ENCODE results near the gene MALL.
"Not testable (repeated sequence)": the region's sequence is repeated elsewhere in the genome, so short reads cannot be mapped to it uniquely, and the experiment has no call there.

Gene MALL

GRCh38 chr2:110115291-110116032, at the start of gene MALL:
MALL (minus strand) TSS chr2:110115822; CDS start chr2:110115792, 30 bp downstream.
- DNase-seq (ENCODE audit: low read depth in 3 of 3) = no peak

DNA sequence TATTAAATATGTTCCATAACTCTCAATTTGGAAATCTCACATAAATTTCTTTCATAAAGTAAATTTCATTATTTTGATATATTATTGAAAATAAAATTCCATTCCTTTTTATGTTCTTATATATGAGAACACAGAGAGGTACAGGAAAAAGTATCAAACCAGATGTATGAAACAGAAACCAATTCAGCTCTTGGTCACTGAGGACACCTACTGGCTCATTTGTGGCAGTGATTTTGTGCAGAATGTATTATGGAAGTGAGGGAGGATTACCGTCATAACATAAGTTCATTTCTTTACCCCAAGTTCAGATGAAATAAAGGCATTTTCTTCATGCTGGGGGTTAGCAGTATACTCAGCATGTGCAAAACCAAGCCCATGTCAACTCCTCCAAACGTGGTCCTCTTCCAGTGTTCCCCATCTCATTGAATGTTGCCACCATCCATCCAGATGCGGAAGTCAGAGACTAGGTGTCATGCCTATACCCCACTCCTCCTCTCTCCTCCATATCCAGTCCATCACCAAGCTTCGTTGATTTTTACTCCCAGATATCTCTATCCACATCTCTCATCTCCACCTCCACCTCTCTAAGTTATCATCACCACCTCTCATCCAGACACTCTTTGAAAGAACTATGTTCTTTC, 41.7 kb upstream of the MALL start:
- peak in 1 of 3 experiments; percentile 5 for DNase-seq (ENCODE audit: low read depth in 3 of 3)

DNA sequence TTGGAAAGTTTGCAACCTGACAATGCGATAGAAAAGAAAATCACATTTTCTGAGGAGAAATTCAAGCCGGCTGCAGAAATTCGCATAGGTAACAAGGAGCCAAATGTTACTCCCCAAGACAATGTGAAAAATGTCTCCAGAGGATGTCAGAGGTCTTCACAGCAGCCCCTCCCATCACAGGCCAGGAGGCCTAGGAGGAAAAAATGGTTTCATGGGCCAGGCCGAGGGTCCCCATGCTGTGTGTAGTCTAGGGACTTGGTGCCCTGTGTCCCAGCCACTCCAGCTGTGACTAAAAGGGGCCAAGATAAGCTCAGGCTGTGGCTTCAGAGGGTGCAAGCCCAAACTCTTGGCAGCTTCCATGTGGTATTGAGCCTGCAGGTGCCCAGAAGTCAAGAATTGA, 39.2 kb upstream of the MALL start:
- not testable (repeated sequence) for DNase-seq (ENCODE audit: low read depth in 3 of 3)

- not testable (repeated sequence) for DNase-seq (ENCODE audit: low read depth in 3 of 3)
Observed at GRCh38 chr2:110154188-110154587, 38.6 kb upstream of the MALL start.

DNA sequence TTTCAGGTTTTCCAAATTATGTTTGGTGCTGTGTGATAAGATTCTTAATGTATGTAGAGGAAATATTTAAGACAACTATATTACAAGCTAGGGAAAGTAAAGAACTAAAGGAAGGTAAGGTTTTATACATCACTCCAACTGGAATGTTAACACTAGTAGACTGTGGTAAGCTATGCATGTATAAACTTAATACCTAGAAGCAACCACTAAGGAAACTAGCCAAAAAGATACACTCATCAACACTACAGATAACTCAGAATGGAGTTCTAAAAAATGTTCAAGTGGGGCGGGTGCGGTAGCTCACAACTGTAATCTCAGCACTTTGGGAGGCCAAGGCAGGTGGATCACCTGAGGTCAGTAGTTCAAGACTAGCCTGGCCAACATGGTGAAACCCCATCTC, 37.8 kb upstream of the MALL start:
- no peak for DNase-seq (ENCODE audit: low read depth in 3 of 3)

DNA sequence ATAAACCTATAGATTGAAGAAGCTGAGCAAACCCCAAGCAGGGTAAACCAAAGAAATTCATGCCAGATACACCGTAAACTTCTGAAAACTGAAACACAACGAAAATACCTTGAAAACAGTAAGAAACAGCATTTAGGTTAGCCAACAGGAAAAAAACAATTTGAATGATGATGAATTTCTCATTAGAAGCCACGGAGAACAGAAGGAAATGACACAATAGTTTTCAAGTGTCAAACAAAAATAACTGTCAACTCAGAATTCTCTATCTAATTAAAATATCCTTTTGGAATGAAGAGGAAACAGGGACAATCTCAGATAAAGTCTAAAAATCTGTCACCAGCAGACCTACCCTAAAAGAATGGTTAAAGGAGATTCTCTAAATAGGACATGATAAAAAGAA, 37.3 kb upstream of the MALL start:
- DNase-seq (ENCODE audit: low read depth in 3 of 3) = no peak

DNA sequence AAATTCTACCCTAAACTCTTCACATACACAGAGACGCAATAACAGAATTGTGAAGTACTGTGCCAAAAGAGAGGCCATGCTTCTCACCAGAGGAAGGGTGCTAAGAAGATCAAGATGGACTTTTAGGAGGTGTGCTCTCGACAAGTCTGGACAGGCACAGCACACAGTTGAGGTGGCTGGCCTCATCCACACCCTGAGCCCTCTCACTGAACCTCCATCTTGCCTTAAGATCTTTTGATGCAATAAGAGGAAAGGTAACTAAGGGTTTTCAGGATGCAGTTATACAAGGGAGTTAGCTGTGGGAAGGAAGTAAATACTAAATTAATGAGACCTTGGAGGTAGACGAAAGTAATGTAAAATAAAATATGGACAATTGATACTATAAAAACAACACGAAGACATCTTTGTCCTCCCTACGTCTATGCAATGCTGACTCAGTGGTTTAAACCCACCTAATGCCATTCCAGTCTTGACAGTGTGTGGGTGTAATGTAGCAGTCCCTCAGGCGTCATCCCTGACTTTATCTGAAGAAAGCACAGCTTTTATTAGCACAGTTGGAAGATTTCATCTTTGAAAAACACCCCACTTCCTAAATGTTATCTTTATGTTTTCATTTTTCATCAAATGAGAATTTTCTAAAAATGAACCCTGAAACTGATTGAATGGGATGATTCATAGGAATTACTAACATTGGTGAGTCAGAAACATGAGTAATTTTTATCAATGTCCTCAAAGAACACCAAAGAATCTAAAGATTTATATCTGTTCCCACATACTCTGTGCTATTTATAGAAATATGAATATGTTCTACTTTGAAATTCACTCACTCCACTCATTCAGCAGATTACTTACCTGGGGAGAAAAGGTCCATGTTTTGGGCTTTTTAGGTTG, 34.0 kb upstream of the MALL start:
- no peak for DNase-seq (ENCODE audit: low read depth in 3 of 3)

- no peak for DNase-seq (ENCODE audit: low read depth in 3 of 3)
Observed at GRCh38 chr2:110146945-110147332, 31.3 kb upstream of the MALL start.

- no peak for DNase-seq (ENCODE audit: low read depth in 3 of 3)
Observed at GRCh38 chr2:110146183-110146944, 30.7 kb upstream of the MALL start.

- DNase-seq (ENCODE audit: low read depth in 3 of 3) = no peak
Observed at GRCh38 chr2:110143982-110144381, 28.4 kb upstream of the MALL start.

DNA sequence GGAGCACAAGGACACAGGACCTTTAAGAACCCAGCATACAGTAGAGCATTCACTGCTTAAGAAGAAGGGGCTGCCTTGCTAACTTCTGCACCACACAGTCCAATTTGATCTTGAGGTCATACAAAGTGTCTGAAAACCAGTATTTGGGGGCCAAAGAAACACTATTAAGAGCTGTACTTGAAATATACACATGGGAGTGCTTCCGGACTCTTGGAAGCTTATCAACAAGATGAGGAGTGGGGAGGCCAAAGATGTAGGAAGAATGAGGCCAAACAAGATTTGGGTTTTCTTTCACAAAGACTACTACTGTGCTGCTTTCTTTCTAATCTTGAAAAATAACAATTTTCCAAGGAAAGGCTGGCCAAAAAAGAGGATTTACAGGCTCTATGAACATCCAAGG, 24.8 kb upstream of the MALL start:
- DNase-seq (ENCODE audit: low read depth in 3 of 3) = no peak

DNA sequence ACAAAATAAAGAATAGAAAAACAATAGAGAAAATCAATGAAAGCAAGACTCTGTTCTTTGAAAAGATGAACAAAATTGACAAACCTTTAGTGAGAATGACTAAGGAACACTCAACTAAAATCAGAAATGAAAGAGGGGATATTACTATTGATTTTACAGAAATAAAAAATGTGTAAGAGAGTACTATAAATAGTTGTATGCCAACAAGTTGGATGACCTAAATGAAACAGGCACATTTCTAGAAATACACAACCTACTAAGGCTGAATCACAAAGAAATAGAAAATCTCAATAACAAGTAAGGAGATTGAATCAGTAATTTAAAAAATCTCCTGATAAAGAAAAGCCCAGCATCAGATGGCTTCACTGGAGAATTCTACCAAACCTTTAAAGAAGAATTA, 18.4 kb upstream of the MALL start:
- no peak for DNase-seq (ENCODE audit: low read depth in 3 of 3)

- DNase-seq (ENCODE audit: low read depth in 3 of 3) = no peak
Observed at GRCh38 chr2:110131166-110131565, 15.5 kb upstream of the MALL start.

- DNase-seq (ENCODE audit: low read depth in 3 of 3) = no peak
Observed at GRCh38 chr2:110130757-110131156, 15.1 kb upstream of the MALL start.

DNA sequence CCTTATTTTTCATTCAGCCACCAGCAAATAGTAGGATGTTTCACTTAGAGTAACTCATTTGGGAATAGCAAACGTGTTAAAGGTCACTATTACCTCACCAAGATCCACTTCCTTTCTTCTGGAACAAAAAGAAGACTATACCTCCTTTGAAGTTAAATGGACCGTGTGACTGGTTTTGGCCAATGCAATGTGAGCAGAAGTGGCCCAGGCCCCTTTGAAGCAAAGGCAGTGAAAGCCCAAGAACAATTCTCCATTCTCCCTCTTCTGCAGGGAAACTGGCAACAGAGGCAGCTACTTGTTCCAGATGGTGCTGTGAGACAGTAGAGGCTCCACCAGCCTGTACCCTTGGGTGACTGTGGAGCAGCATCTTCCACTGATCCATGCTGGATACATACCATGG, 11.3 kb upstream of the MALL start:
- no peak for DNase-seq (ENCODE audit: low read depth in 3 of 3)

DNA sequence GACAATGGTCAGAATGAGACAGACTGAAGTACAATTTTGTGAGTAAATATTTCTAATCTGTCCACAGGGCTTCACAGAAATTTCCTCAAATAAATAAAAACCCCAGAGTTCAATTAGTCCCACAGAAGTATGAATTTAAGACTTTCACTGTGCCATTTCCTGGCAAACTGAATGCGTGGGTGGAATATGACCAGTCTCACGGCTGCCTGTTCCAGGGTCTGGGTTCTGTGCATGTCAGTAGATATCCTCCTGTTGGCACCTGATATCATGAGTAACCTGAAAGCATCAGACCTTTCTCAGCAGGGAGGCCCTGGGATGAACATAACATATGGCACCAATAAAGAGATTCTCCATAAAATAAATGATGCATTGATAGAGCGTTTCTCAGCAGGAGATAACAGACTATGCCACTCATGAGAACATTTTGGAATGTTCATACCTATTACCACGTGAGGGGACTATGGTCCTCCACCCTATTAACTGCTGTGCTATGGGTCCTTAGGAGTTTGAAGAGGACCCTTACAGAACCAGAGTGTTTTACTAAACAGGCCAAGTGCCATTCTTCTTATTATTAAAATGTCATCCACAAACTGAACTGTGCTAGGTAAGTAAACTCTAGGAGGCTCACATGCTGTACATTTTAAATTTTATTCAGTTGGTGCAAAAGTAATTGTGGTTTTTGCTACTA, 10.6 kb upstream of the MALL start:
- DNase-seq (ENCODE audit: low read depth in 3 of 3) = no peak

DNA sequence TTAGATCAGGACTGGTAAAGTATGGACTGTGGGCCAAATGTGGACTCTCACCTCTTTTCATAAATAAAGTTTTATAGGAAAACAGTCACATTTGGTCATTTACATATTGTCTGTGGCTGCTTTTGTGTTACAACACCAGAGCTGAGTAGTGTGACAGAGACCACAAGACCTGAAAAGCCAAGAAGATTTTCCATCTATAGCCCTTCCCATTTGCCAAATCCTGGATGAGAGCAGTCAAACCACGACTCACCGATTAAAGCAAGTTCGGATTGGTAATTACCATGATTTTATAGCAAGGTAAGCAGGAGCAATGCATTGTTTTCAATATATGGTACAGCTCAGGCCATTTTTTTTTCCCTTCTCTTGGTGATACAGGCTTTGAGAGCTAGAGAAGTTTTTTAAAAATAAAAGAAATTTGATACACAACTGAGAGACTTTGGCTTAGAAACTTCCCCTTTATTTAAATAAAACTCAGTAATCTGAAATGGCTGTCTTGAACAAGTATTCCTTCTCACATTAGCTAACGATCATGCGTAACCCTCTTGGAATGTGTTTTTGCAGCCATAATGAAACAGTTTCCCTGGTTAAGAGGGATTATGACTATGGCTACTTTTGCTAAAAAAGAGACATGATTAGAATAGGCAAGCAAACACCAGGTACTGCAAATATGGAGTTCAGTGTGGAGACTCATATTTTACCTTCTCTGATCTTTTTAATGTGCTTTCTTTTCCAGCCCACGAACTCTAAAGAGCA, 9.5 kb upstream of the MALL start:
- DNase-seq (ENCODE audit: low read depth in 3 of 3) = no peak

GRCh38 chr2:110124038-110124825, 8.6 kb upstream of the MALL start:
- no peak for DNase-seq (ENCODE audit: low read depth in 3 of 3)

- DNase-seq (ENCODE audit: low read depth in 3 of 3) = no peak
Observed at GRCh38 chr2:110121592-110121991, 6.0 kb upstream of the MALL start.

GRCh38 chr2:110121052-110121334, 5.4 kb upstream of the MALL start:
- DNase-seq (ENCODE audit: low read depth in 3 of 3) = no peak

All from stimulated activated CD4-positive, alpha-beta T cell treated with anti-CD3 and anti-CD28 coated beads, TNF-alpha, amount 100 ng/mL, for 24 hours (primary cell).